ENCODE results near the gene GAB3.

Gene GAB3

DNA sequence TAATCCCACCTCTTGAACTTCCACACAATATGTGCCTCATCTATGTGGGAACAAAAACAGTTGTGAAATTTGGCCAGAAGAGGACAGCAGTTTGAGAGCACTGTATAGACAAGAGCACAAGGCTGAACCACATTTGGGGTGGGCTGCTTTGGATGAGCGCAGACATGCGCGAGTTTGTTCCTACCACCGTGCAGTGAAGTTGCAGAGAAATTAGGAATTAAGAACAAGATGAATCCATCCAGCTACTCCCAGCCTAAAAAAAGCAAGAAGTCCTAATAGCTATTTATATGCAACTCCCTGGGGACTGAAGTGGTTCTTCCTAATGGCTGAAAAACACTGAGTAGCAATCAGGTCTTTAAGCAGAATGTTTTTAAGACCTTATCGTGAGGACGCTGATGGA, 1.0 kb downstream of the GAB3 start:
- Histone ChIP-seq H2BK12ac (ENCODE audit: low read length) (no peak overlapping the region), H2BK15ac (ENCODE audit: low read length) (no peak overlapping the region), H2AFZ (ENCODE audit: low read length) (no peak overlapping the region), H3K4me3 (ENCODE audit: low read length in 2 of 2) (no peak overlapping the region), H2BK5ac (ENCODE audit: low read length) (no peak overlapping the region), H3K14ac (ENCODE audit: low read length) (no peak overlapping the region), H3K9ac (ENCODE audit: low read depth, low read length, poor library complexity) (no peak overlapping the region), H2AK5ac (ENCODE audit: low read depth, low read length) (no peak overlapping the region), H2BK120ac (ENCODE audit: low read depth, low read length) (no peak overlapping the region), H3K9me3 (replicated peaks in 1 of 2; ENCODE audit: control insufficient read depth in 2 of 2, insufficient read depth in 1 of 2, low read depth in 1 of 2, low read length in 2 of 2) (no peaks in the 10 kb centered on the region), H4K8ac (ENCODE audit: low read depth, low read length) (no peak overlapping the region), H4K91ac (ENCODE audit: low read depth, low read length, poor library complexity) (no peak overlapping the region), H3K79me1 (ENCODE audit: low read depth, low read length) (no peaks in the 10 kb centered on the region), H3K18ac (ENCODE audit: low read length) (no peak overlapping the region), H3K4ac (ENCODE audit: low read length) (no peak overlapping the region), H3K27ac (replicated peaks; ENCODE audit: low read length) (no peak overlapping the region), H3K23ac (ENCODE audit: low read depth, low read length, poor library complexity) (no peak overlapping the region), H3K27me3 (ENCODE audit: control insufficient read depth in 3 of 3, insufficient read depth in 3 of 3, low read depth in 1 of 3, low read length in 3 of 3) (peaks cover 4 to 60% (median 41%) of the 10 kb centered on the region in 3 experiments), H3K36me3 (replicated peaks in 1 of 2; ENCODE audit: control insufficient read depth in 2 of 2, insufficient read depth in 2 of 2, low read length in 2 of 2) (no peaks in the 10 kb centered on the region), H3K4me1 (ENCODE audit: control insufficient read depth in 2 of 2, insufficient read depth in 1 of 2, low read depth in 1 of 2, low read length in 2 of 2) (no peaks in the 10 kb centered on the region), H3K4me2 (ENCODE audit: insufficient read depth, low read length, poor library complexity, severe bottlenecking) (no peak overlapping the region)
- DNase-seq (ENCODE audit: low spot score): no peak
- WGBS, 2 donors (ENCODE audit: extremely low coverage in 2 of 2, insufficient read length in 2 of 2, insufficient replicate concordance in 1 of 2): no CpG with 5 or more reads among the region's 6 CpGs

DNA sequence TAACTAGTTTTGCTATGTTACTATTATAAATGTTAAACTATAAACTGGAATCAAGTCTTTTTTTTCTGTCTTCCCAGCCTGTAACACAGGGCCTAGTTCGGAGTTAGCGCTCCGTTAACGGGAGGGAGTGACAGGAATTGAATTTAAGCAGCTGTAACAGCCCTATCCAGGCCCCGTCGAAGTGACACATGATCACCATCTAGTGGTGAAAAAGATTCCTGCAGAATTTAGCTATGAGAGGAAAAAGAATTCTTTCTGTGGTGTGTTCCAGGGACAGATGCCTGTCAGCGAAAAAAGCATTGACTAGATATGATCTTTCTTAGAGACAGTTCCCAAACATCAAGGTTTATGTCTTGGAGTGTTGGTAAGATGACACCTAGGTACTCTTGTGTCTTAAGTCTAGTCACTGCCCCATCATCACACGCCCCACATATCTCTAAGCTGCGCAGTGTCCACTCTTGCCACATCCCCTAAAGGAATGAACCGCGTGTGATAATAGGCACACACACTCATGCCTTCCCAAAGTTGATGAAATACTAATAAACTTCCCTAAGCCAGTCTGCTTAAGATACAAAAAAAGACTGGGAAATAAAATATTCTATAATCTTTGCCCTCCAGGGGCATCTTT, 2.1 kb downstream of the GAB3 start:
- Histone ChIP-seq H3K9ac (ENCODE audit: low read depth, low read length, poor library complexity) (no peak overlapping the region), H2AFZ (ENCODE audit: low read length) (no peak overlapping the region), H3K4me2 (ENCODE audit: insufficient read depth, low read length, poor library complexity, severe bottlenecking) (no peak overlapping the region), H3K79me1 (ENCODE audit: low read depth, low read length) (no peaks in the 10 kb centered on the region), H3K9me3 (replicated peaks in 1 of 2; ENCODE audit: control insufficient read depth in 2 of 2, insufficient read depth in 1 of 2, low read depth in 1 of 2, low read length in 2 of 2) (no peaks in the 10 kb centered on the region), H4K8ac (ENCODE audit: low read depth, low read length) (no peak overlapping the region), H3K27ac (replicated peaks; ENCODE audit: low read length) (no peak overlapping the region), H2BK5ac (ENCODE audit: low read length) (no peak overlapping the region), H3K4me1 (ENCODE audit: control insufficient read depth in 2 of 2, insufficient read depth in 1 of 2, low read depth in 1 of 2, low read length in 2 of 2) (no peaks in the 10 kb centered on the region), H2BK15ac (ENCODE audit: low read length) (no peak overlapping the region), H2BK12ac (ENCODE audit: low read length) (no peak overlapping the region), H4K91ac (ENCODE audit: low read depth, low read length, poor library complexity) (no peak overlapping the region), H3K4me3 (ENCODE audit: low read length in 2 of 2) (no peak overlapping the region), H3K18ac (ENCODE audit: low read length) (no peak overlapping the region), H2BK120ac (ENCODE audit: low read depth, low read length) (no peak overlapping the region), H3K23ac (ENCODE audit: low read depth, low read length, poor library complexity) (no peak overlapping the region), H2AK5ac (ENCODE audit: low read depth, low read length) (no peak overlapping the region), H3K4ac (ENCODE audit: low read length) (no peak overlapping the region), H3K27me3 (ENCODE audit: control insufficient read depth in 3 of 3, insufficient read depth in 3 of 3, low read depth in 1 of 3, low read length in 3 of 3) (peaks cover 4 to 54% (median 41%) of the 10 kb centered on the region in 3 experiments), H3K36me3 (replicated peaks in 1 of 2; ENCODE audit: control insufficient read depth in 2 of 2, insufficient read depth in 2 of 2, low read length in 2 of 2) (no peaks in the 10 kb centered on the region), H3K14ac (ENCODE audit: low read length) (no peak overlapping the region)
- DNase-seq (ENCODE audit: low spot score): peak; percentile 23
- no CpG with 5 or more reads among the region's 11 CpGs for WGBS, 2 donors (ENCODE audit: extremely low coverage in 2 of 2, insufficient read length in 2 of 2, insufficient replicate concordance in 1 of 2)

DNA sequence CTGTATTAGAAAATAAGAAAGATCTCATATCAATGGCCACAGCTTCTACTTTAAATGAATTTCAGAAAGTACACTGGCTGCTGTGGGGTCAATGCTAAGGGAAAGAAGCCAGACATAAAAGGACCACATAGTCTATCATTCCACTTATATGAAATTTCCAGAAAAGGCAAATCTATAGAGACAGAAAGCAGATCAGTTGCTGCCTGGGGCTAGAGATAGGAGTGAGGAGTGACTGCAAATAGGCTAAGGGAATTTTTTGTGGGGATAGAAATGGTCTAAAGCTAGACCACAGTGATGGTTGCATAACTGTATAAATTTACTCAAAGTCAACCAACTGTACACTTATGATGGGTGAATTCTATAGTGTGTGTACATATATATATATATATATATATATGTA, 8.3 kb downstream of the GAB3 start:
- Histone ChIP-seq H3K4me1 (ENCODE audit: control insufficient read depth in 2 of 2, insufficient read depth in 1 of 2, low read depth in 1 of 2, low read length in 2 of 2) (no peaks in the 10 kb centered on the region), H3K4me2 (ENCODE audit: insufficient read depth, low read length, poor library complexity, severe bottlenecking) (no peak overlapping the region), H2BK5ac (ENCODE audit: low read length) (no peak overlapping the region), H3K9ac (ENCODE audit: low read depth, low read length, poor library complexity) (no peak overlapping the region), H2BK12ac (ENCODE audit: low read length) (no peak overlapping the region), H2AFZ (ENCODE audit: low read length) (no peak overlapping the region), H2BK120ac (ENCODE audit: low read depth, low read length) (no peak overlapping the region), H2AK5ac (ENCODE audit: low read depth, low read length) (no peak overlapping the region), H3K4ac (ENCODE audit: low read length) (no peak overlapping the region), H3K4me3 (ENCODE audit: low read length in 2 of 2) (no peak overlapping the region), H4K91ac (ENCODE audit: low read depth, low read length, poor library complexity) (no peak overlapping the region), H3K79me1 (ENCODE audit: low read depth, low read length) (no peaks in the 10 kb centered on the region), H3K9me3 (replicated peaks in 1 of 2; ENCODE audit: control insufficient read depth in 2 of 2, insufficient read depth in 1 of 2, low read depth in 1 of 2, low read length in 2 of 2) (no peaks in the 10 kb centered on the region), H3K23ac (ENCODE audit: low read depth, low read length, poor library complexity) (no peak overlapping the region), H4K8ac (ENCODE audit: low read depth, low read length) (no peak overlapping the region), H3K36me3 (replicated peaks in 1 of 2; ENCODE audit: control insufficient read depth in 2 of 2, insufficient read depth in 2 of 2, low read length in 2 of 2) (no peaks in the 10 kb centered on the region), H3K18ac (ENCODE audit: low read length) (no peak overlapping the region), H3K14ac (ENCODE audit: low read length) (no peak overlapping the region), H2BK15ac (ENCODE audit: low read length) (no peak overlapping the region), H3K27me3 (ENCODE audit: control insufficient read depth in 3 of 3, insufficient read depth in 3 of 3, low read depth in 1 of 3, low read length in 3 of 3) (peaks cover 0 to 21% (median 0%) of the 10 kb centered on the region in 3 experiments), H3K27ac (replicated peaks; ENCODE audit: low read length) (no peak overlapping the region)
- no peak for DNase-seq (ENCODE audit: low spot score)

DNA sequence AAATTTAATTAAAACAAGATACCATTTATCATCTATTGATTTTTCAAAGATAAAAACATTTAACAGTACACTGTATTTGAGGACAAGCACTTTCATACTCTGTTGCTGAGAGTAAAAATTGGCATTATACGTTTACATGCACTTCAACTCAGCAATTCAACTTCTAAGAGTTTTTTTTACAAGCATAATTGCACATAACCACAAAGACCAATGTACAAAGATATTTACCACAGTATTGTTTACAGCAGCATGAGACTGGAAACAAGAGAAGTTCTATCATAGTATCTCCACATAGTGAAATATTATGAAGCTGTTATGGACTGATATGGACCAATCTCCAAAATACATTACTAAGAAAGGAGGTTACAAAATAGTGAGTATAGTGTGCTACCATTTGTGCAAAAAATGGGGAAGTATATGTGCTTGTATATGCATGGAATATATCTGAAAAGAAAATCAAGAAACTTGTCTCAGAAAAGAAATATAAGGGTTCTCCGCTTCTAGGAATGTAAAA, 10.9 kb downstream of the GAB3 start:
- Histone ChIP-seq H2BK120ac (ENCODE audit: low read depth, low read length) (no peak overlapping the region), H3K27me3 (ENCODE audit: control insufficient read depth in 3 of 3, insufficient read depth in 3 of 3, low read depth in 1 of 3, low read length in 3 of 3) (peaks cover 0 to 31% (median 0%) of the 10 kb centered on the region in 3 experiments), H3K36me3 (replicated peaks in 1 of 2; ENCODE audit: control insufficient read depth in 2 of 2, insufficient read depth in 2 of 2, low read length in 2 of 2) (no peaks in the 10 kb centered on the region), H3K4me3 (ENCODE audit: low read length in 2 of 2) (no peak overlapping the region), H3K9ac (ENCODE audit: low read depth, low read length, poor library complexity) (no peak overlapping the region), H3K14ac (ENCODE audit: low read length) (no peak overlapping the region), H2BK5ac (ENCODE audit: low read length) (no peak overlapping the region), H3K27ac (replicated peaks; ENCODE audit: low read length) (no peak overlapping the region), H4K8ac (ENCODE audit: low read depth, low read length) (no peak overlapping the region), H2BK15ac (ENCODE audit: low read length) (no peak overlapping the region), H4K91ac (ENCODE audit: low read depth, low read length, poor library complexity) (no peak overlapping the region), H3K4me1 (ENCODE audit: control insufficient read depth in 2 of 2, insufficient read depth in 1 of 2, low read depth in 1 of 2, low read length in 2 of 2) (no peaks in the 10 kb centered on the region), H3K4ac (ENCODE audit: low read length) (no peak overlapping the region), H3K23ac (ENCODE audit: low read depth, low read length, poor library complexity) (no peak overlapping the region), H3K79me1 (ENCODE audit: low read depth, low read length) (no peaks in the 10 kb centered on the region), H2AFZ (ENCODE audit: low read length) (no peak overlapping the region), H3K9me3 (replicated peaks in 1 of 2; ENCODE audit: control insufficient read depth in 2 of 2, insufficient read depth in 1 of 2, low read depth in 1 of 2, low read length in 2 of 2) (no peaks in the 10 kb centered on the region), H2AK5ac (ENCODE audit: low read depth, low read length) (no peak overlapping the region), H3K4me2 (ENCODE audit: insufficient read depth, low read length, poor library complexity, severe bottlenecking) (no peak overlapping the region), H2BK12ac (ENCODE audit: low read length) (no peak overlapping the region), H3K18ac (ENCODE audit: low read length) (no peak overlapping the region)
- DNase-seq (ENCODE audit: low spot score): no peak
- no CpG with 5 or more reads among the region's 2 CpGs for WGBS, 2 donors (ENCODE audit: extremely low coverage in 2 of 2, insufficient read length in 2 of 2, insufficient replicate concordance in 1 of 2)

All from neuronal stem cell (in vitro differentiated cells).